Nephron (organoid): ENCODE results near the gene BATF3.

Source experiments
- H3K27ac Mint-ChIP-seq, 3 experiments: 2 replicates each; pipeline ENCODE4 v1.8.0; 2020; ENCODE audit warnings: mixed read lengths in 3 of 3, mild to moderate bottlenecking in 2 of 3, moderate library complexity in 1 of 3
- H3K27me3 Mint-ChIP-seq: 2 replicates; pipeline ENCODE4 v1.8.0; 2021; ENCODE audit warnings: low read depth, mild to moderate bottlenecking, moderate library complexity, mixed read lengths
- H3K36me3 Mint-ChIP-seq: 2 replicates; pipeline ENCODE4 v1.8.0; 2020; ENCODE audit warnings: low read depth, mixed read lengths
- H3K4me1 Mint-ChIP-seq: 2 replicates; pipeline ENCODE4 v1.8.0; 2020; ENCODE audit warnings: mixed read lengths
- H3K4me3 Mint-ChIP-seq, 3 experiments: 2 replicates each; pipeline ENCODE4 v1.8.0; 2020; ENCODE audit warnings: mild to moderate bottlenecking in 3 of 3, mixed read lengths in 3 of 3, moderate library complexity in 2 of 3
- H3K9me3 Mint-ChIP-seq: 2 replicates; pipeline ENCODE4 v1.8.0; 2020; ENCODE audit warnings: mixed read lengths
- CTCF ChIP-seq, 3 experiments: fragments of 200-600 bp; sonication (generic); IDR thresholded peaks; one replicate each; pipeline ENCODE4 v1.5.0; 2021; ENCODE audit warnings: antibody characterized with exemption in 3 of 3; ENCODE audit not compliant: unreplicated experiment in 3 of 3

Gene BATF3

GRCh38 chr1:212669600-212669999 is 30.0 kb downstream of the BATF3 start:
- peak overlapping the region in 1 of 3 experiments; percentile 56 for H3K27ac Mint-ChIP-seq
- no peak for TF ChIP-seq CTCF (IDR thresholded peaks at IDR 0.05; ENCODE audit: unreplicated experiment in 3 of 3)
- no peak overlapping the region for H3K4me3 Mint-ChIP-seq
- peaks cover 32% of the 10 kb centered on the region for H3K27me3 Mint-ChIP-seq
- H3K36me3 Mint-ChIP-seq: no peaks in the 10 kb centered on the region
- H3K9me3 Mint-ChIP-seq: no peaks in the 10 kb centered on the region
- H3K4me1 Mint-ChIP-seq: peaks cover 37% of the 10 kb centered on the region

GRCh38 chr1:212669102-212669501 is 30.5 kb downstream of the BATF3 start:
- H3K36me3 Mint-ChIP-seq: no peaks in the 10 kb centered on the region
- H3K9me3 Mint-ChIP-seq: no peaks in the 10 kb centered on the region
- peak in 1 of 3 experiments; percentile 23 for TF ChIP-seq CTCF (IDR thresholded peaks at IDR 0.05; ENCODE audit: unreplicated experiment in 3 of 3)
- H3K4me3 Mint-ChIP-seq: no peak overlapping the region
- H3K27me3 Mint-ChIP-seq: peaks cover 31% of the 10 kb centered on the region
- peaks cover 37% of the 10 kb centered on the region for H3K4me1 Mint-ChIP-seq
- peak overlapping the region; percentile 21 to 77 (median 54) for H3K27ac Mint-ChIP-seq

- no peak for TF ChIP-seq CTCF (IDR thresholded peaks at IDR 0.05; ENCODE audit: unreplicated experiment in 3 of 3)
- Mint-ChIP-seq H3K36me3 (no peaks in the 10 kb centered on the region), H3K27ac (peak overlapping the region; percentile 21 to 77 (median 54)), H3K4me3 (no peak overlapping the region), H3K9me3 (no peaks in the 10 kb centered on the region), H3K27me3 (peaks cover 31% of the 10 kb centered on the region), H3K4me1 (peaks cover 37% of the 10 kb centered on the region)
Observed at GRCh38 chr1:212668477-212668876, 31.2 kb downstream of the BATF3 start.

GRCh38 chr1:212667223-212668139 is 32.2 kb downstream of the BATF3 start:
- no peak for TF ChIP-seq CTCF (IDR thresholded peaks at IDR 0.05; ENCODE audit: unreplicated experiment in 3 of 3)

GRCh38 chr1:212666116-212666775 is 33.4 kb downstream of the BATF3 start:
- Mint-ChIP-seq H3K36me3 (no peaks in the 10 kb centered on the region), H3K27me3 (peaks cover 24% of the 10 kb centered on the region), H3K4me1 (peaks cover 31% of the 10 kb centered on the region), H3K4me3 (peak overlapping the region; percentile 61 to 85 (median 78)), H3K27ac (no peak overlapping the region), H3K9me3 (no peaks in the 10 kb centered on the region)
- no peak for TF ChIP-seq CTCF (IDR thresholded peaks at IDR 0.05; ENCODE audit: unreplicated experiment in 3 of 3)

More at GRCh38 chr1:212667223-212668139, 32.2 kb downstream of the BATF3 start:
- Mint-ChIP-seq H3K4me1 (peaks cover 37% of the 10 kb centered on the region), H3K9me3 (no peaks in the 10 kb centered on the region), H3K4me3 (peak overlapping the region in 2 of 3 experiments; percentile 40 to 51), H3K36me3 (no peaks in the 10 kb centered on the region), H3K27ac (peak overlapping the region; percentile 68 to 84 (median 77)), H3K27me3 (peaks cover 28% of the 10 kb centered on the region)
